Body of pancreas (tissue), 4 donors: ENCODE data around the gene RPTOR.

Experiments used
- POLR2A ChIP-seq, 3 donors: fragments of 450-650 bp; IDR thresholded peaks; one replicate each; pipeline ENCODE4 v1.6.1; 2016; ENCODE audit warnings: antibody characterized with exemption in 3 of 3, mild to moderate bottlenecking in 2 of 3
- TF ChIP-seq, protein P1 (sequence below), 7 experiments: fragments of 450-650 bp in 4 of 7; fragments of 200-600 bp in 3 of 7; sonication (generic) in 3 of 7; IDR thresholded peaks; one replicate each; pipeline ENCODE4 v1.5.1; 2016 to 2019; ENCODE audit warnings: antibody characterized with exemption in 7 of 7

DNA sequence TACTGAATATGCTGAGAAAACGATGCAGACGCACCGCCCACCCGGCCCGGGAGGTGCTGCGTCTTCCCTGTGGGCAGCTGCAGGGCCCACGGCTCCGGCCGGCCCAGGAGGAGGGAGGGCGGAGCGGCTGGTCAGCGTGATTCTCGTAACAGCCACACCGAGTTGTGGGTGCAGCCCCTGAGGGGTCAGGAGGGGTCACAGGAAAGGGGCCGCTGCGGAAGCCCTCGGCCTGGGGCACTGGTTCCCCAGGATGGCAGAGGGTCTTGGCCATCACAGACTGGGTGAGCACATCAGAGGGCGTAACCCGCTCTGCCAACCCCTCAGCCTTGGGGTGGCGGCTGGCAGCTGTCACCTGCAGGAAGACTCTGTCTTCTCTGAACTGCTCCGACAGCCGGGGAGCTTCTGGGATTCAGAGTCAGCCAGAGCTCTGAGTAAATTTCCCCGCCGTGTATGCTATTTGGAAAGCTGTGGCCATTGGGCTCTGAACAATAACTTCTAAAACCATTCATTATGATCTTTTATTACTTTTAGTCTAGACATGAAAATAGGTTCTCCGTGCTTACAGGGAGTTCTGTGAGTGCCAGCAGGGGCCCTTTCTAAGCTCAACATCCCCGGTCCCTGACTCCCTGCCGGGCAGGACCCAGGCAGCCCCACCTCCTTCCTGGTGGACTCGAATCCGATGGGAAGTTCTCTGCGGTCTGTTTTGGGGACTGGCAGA is 359.6 kb downstream of the RPTOR start:
- TF ChIP-seq, protein P1, sequence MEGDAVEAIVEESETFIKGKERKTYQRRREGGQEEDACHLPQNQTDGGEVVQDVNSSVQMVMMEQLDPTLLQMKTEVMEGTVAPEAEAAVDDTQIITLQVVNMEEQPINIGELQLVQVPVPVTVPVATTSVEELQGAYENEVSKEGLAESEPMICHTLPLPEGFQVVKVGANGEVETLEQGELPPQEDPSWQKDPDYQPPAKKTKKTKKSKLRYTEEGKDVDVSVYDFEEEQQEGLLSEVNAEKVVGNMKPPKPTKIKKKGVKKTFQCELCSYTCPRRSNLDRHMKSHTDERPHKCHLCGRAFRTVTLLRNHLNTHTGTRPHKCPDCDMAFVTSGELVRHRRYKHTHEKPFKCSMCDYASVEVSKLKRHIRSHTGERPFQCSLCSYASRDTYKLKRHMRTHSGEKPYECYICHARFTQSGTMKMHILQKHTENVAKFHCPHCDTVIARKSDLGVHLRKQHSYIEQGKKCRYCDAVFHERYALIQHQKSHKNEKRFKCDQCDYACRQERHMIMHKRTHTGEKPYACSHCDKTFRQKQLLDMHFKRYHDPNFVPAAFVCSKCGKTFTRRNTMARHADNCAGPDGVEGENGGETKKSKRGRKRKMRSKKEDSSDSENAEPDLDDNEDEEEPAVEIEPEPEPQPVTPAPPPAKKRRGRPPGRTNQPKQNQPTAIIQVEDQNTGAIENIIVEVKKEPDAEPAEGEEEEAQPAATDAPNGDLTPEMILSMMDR (IDR thresholded peaks at IDR 0.05), result no peak
- TF ChIP-seq POLR2A (IDR thresholded peaks at IDR 0.05), result no peak
